Choroid plexus epithelial cell (primary cell): ENCODE measurements around the gene ACAD8.
"Not testable (repeated sequence)": the region's sequence is repeated elsewhere in the genome, so short reads cannot be mapped to it uniquely, and the experiment has no call there.

Experiments used
- DNase-seq: peaks from one replicate; pipeline ENCODE4 v3.0.0-alpha.2; 2010; ENCODE audit warnings: low read depth
- H3K4me3 ChIP-seq: 2 replicates; pipeline ENCODE4 v1.5.1; 2011; ENCODE audit warnings: low read depth, mild to moderate bottlenecking, control low read depth, low read length, moderate library complexity
- CTCF ChIP-seq: conservative IDR thresholded peaks from 2 replicates; pipeline ENCODE4 v1.5.1; 2011; ENCODE audit warnings: low read depth, mild to moderate bottlenecking, control low read depth, inconsistent platforms, low read length, moderate library complexity

The ACAD8 gene

GRCh38 chr11:134246678-134247077, 6.7 kb upstream of the ACAD8 start:
- no peak for TF ChIP-seq CTCF
- no peak overlapping the region for H3K4me3 ChIP-seq
- no peak for DNase-seq

GRCh38 chr11:134248910-134249480, 4.4 kb upstream of the ACAD8 start:
- DNase-seq = peak; percentile 26
- H3K4me3 ChIP-seq = no peak overlapping the region
- no peak for TF ChIP-seq CTCF

- no peak overlapping the region for H3K4me3 ChIP-seq
- TF ChIP-seq CTCF = no peak
- no peak for DNase-seq
Measured at GRCh38 chr11:134250246-134250645, 3.1 kb upstream of the ACAD8 start.

GRCh38 chr11:134250675-134251074, 2.7 kb upstream of the ACAD8 start:
- TF ChIP-seq CTCF = no peak
- H3K4me3 ChIP-seq = no peak overlapping the region
- DNase-seq = no peak

GRCh38 chr11:134252346-134253187, 801 bp upstream of the ACAD8 start:
- no peak for TF ChIP-seq CTCF
- peak; percentile 63 for DNase-seq
- H3K4me3 ChIP-seq = peak overlapping the region; percentile 86

GRCh38 chr11:134254433-134255183, 1.2 kb downstream of the ACAD8 start:
- TF ChIP-seq CTCF = no peak
- H3K4me3 ChIP-seq = peak overlapping the region; percentile 86
- no peak for DNase-seq

GRCh38 chr11:134255184-134255561, 1.8 kb downstream of the ACAD8 start:
- not testable (repeated sequence) for DNase-seq, H3K4me3 ChIP-seq
